ENCODE results near the gene ARFGEF2.

GRCh38 chr20:48909910-48910309 lies 11.6 kb upstream of the ARFGEF2 start:
- TF ChIP-seq CTCF (IDR thresholded peaks at IDR 0.05 in 2 of 3, conservative IDR thresholded peaks at IDR 0.05 in 1 of 3; ENCODE audit: control insufficient read depth in 2 of 3, extremely low read depth in 1 of 3, insufficient read depth in 1 of 3, low read depth in 3 of 3, low read length in 3 of 3) (no peak), EP300 (IDR thresholded peaks at IDR 0.05; ENCODE audit: borderline replicate concordance in 1 of 2, control insufficient read depth in 1 of 2, low read depth in 2 of 2, low read length in 2 of 2) (no peak), MTA3 (IDR thresholded peaks at IDR 0.05; ENCODE audit: borderline replicate concordance, low read length) (no peak), ATF3 (IDR thresholded peaks at IDR 0.05; ENCODE audit: borderline replicate concordance, extremely low read depth, low read depth, low read length) (no peak), JUNB (IDR thresholded peaks at IDR 0.05) (no peak)
